ENCODE results near the gene MYOM1. TPM values are rescaled to one million over a fixed set of nuclear protein-coding genes. Genes with fewer than 3 reads are reported as not detected.

Gene MYOM1
- total RNA-seq, 1 experiment from 2014 or later, result 0.26 TPM

DNA sequence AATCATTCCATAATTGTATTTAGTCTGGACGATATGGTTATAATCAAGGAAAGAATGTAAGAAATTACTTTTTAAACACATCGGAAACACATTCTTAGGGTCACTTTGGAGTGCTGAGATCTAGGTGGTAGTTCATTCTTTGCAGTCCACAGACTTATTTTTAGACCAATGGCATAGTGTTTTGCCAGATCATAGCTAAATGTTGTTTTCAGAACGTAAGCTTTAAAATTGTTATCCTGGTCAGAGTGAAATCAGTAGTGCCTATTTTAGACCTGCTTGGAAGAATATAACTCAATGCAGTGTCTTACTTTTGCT is 32.2 kb upstream of the MYOM1 start:
- no peak for DNase-seq (ENCODE audit: low read depth, low spot score)
- in situ Hi-C loops (cut with HindIII; ENCODE audit: low pct_unique_long_range_greater_than_20kb, low sequenced_read_pairs), result no loop called here

DNA sequence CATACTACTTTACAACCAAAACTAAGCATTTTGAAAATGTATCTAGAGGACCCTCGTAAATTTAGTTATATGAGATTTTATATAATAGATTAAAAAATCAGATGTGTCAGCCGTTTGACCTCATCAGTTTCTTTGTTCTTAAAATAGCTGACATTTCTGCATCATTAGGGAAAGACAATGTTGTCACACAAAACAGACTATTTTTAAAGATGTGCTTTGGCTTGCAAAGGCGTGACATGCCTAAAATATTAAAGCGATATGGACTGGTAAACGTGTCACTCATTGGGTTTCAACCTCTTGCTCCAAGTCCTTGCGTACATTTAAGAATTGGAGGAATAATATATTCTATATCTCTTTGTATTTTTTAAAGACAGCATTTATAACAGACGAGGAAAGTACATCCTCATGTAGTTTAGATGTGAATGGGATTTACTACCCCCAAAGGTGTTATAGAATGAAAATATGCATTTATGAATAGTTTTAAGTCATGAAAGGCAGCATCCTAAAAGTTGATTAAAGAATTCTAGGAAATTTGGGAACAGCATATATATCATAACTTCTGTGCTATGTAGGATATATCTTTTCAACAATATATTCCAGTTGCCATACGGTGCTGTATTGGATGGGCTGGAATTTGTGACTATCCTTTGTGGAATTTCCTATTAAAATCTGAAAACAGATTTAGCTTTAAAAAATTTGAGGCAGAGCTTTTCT is 31.6 kb upstream of the MYOM1 start:
- in situ Hi-C loops (cut with HindIII; ENCODE audit: low pct_unique_long_range_greater_than_20kb, low sequenced_read_pairs), result no loop called here

DNA sequence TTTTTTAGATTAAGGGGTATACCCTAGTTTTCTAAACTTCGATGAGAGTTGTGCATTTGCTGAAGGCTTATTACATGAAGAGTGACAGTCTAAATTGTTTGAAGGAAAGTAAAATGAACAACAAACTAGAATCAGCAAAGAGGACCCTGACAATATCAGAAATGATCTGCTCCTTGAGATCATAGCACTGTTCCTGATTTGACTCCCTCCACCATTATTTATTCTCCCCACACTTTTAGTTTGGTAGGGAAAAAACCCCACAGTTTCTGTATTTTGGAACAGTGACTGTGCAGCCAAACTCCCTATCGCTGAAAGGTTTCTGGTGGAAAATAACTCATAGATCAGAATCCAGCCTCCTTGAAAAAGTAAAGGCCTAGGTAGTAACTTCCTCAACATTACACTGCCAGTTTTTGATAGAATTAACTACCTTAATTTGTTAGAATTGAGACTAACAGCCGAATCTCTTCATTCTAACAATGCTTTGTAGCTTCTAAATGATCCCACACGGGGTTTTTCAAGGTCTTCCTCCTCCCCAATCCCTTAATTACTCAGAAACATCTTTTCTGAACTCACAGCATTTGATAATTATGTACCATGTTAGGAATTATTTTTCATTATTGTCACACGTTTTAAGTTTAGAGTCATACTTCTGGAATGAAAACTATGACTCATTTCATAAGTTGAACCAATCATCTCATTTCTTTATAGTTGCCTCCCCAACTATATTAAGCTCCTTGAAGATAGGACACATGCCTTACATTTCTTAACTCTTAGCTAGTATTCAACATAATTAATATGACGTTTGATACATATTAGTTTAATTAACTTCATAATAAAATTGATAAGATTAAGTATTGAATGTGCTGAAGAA is 30.7 kb upstream of the MYOM1 start:
- DNase-seq (ENCODE audit: low read depth, low spot score), result no peak
- in situ Hi-C loops (cut with HindIII; ENCODE audit: low pct_unique_long_range_greater_than_20kb, low sequenced_read_pairs), result no loop called here

More for the DNA sequence above, 31.6 kb upstream of the MYOM1 start:
- DNase-seq (ENCODE audit: low read depth, low spot score), result no peak

DNA sequence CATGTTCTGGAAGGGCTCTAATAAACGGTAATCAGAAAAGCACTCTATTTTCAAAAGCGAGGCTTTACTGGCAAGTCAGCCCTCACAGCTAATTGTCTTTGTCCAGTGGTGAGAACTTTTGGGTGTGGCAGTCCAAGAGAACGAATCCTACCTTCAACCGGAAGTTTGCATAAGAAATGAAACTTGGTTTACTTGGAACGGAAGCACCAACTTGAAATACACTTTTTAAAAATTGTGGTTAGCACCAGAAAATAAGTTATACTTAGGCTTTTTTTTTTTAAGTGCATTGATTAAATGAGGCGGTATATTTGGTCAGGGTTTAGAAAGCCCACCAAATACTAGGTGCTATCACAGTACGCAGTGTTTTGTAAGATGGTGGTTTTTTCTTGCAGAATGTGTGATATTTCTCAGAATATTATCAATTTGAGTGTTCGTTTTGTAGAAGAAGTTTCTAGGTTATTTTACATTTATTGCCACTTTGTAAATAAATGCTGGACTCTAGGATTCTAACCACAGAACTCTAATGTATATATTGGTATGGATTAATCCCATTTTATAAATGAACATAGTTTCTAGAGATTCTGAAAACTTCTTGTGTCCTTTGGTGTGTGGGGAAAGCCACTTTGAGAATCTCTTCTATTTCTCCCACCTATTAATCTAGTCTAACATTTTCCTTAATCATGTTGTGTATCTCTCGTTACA is 29.0 kb upstream of the MYOM1 start:
- DNase-seq (ENCODE audit: low read depth, low spot score), result peak; percentile 53
- in situ Hi-C loops (cut with HindIII; ENCODE audit: low pct_unique_long_range_greater_than_20kb, low sequenced_read_pairs), result no loop called here

DNA sequence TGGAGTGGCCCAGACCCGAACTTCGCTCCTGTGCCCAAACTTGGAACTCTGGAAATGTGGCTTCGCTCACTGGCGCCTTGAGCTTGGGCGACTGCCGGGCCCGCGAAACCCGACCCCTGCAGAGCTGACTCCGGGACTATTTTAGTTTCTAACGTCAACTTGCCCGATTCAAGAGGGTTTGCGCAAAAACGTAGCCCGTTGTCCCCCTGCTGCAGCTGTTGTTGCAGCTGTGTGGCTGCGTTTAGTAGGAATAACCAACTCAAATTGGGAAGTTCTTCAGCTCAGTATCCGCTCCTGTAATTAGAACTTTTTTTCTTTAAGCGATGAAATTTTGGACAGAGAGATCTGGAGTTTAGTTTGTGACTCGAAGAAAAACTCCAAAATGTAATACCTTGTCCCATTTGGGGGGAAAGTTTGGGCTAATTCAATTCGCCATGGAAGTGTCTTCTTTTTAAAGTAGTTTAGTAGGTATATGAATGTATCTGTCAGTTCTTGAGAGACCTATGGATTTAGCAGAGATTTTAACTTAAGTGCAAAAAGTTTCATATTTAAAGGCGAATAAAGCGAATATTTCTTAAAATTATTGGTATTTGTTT is 28.4 kb upstream of the MYOM1 start:
- in situ Hi-C loops (cut with HindIII; ENCODE audit: low pct_unique_long_range_greater_than_20kb, low sequenced_read_pairs), result no loop called here
- DNase-seq (ENCODE audit: low read depth, low spot score), result peak; percentile 34

DNA sequence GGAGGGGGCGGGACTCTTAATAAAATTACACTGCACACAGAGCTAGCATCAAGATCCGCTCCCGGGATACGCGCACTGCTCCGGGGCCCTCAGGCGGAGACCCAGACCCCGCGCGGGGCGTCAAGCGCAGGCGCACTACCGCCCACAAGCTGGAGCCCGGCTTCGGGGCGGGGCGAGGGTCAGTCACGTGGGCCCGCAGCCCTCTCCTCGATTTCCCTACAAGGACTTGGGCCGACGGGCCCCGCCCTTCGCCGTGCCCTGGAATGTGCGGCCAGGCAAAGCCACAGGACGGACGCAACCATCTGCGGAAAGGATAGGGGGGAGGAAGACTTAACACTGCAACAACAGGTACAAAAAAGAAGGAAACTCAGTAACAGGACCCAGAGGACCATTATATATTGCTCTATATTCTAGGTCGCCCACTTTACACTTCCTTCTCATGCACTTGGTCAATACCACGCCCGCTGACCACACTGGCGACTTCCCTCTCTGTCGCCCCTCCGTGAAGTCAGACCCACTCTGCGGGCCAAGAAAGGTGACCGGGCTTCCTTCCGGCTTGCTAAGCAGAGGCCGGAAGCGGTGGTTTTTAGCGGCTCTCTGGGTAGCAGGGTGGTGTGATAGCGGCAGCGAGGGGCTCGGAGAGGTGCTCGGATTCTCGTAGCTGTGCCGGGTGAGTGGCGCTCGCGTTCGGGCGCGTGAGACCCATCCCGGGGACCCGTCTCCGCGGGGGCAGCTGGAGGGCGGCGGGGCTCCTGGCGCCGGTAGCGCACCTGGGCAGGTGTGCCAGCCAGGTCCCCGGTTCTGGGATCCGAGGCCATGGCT is 27.7 kb upstream of the MYOM1 start, which contains the start of gene MYL12A:
Gene MYL12A, plus strand, starts transcription at position 562 of the 822 bp plus-strand sequence. CDS start 5,447 bp downstream, outside the sequence.
- peak; percentile 96 for DNase-seq (ENCODE audit: low read depth, low spot score)
- in situ Hi-C loops (cut with HindIII; ENCODE audit: low pct_unique_long_range_greater_than_20kb, low sequenced_read_pairs), result no loop called here

DNA sequence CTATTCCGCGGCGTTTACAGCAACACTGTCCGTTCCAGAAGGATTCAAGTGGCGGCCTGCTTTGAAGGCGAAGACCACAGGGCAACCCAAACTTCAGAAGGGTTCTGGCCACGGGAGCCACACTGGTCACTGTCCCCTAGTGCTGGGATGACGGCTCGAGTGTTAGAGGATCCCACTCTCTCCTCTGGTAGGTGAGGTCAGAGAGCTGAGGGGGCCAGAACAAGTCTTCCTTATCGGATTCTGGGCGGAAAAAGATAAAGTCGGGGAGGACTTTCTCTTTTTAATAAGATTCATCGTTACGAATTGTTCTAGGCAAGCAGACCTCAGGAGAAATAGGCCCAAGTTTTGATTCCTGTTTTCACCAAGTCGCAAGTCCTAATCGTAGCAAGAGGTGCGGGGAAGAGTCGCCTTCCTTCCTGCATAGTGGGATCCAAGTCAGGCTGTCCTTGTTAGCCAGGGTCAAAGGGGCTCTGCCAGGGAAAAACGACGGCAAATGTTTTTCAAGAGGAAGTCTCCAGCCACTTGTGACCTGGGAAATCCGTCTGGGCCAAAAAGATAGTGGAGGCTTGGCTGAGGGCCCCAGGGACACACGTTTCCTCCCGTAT is 27.0 kb upstream of the MYOM1 start:
- in situ Hi-C loops (cut with HindIII; ENCODE audit: low pct_unique_long_range_greater_than_20kb, low sequenced_read_pairs), result no loop called here
- DNase-seq (ENCODE audit: low read depth, low spot score), result peak; percentile 19

DNA sequence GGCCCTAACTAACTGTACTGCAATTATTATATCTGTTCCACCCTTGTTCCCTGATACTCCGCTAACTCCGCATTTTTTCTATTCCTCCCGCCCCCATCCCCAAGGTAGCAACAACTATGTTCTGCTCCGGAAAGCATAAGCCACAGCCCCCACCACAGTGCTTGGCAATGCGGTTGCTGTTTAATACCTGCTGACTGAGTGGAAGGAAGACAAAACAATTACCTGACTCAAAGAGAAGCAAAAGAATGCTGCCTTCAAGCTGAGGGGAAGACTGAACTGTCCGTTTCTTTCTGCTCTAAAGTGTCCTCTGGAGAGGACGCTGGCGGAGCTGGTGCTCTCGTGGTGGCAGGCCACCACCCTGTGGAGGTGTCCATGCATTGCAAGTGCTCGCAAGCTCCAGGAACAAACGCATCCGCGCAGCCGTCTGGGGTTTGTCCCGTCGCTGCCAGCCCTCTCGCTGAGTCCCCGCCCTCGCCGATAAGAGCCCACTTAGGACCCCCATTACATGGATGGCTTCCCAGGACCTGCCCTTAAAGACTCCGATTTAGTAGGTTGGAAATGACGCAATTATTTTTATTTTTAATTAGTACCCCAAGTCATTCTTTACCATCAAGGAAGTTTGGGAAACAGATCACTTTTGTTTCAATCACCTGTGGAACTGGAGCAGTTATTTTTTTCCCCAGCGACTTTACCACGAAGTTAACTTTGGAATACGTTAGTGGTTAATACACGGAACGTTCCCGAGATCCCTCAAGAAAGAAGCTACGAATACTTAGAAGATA is 26.3 kb upstream of the MYOM1 start:
- DNase-seq (ENCODE audit: low read depth, low spot score), result peak; percentile 88
- in situ Hi-C loops (cut with HindIII; ENCODE audit: low pct_unique_long_range_greater_than_20kb, low sequenced_read_pairs), result no loop called here

DNA sequence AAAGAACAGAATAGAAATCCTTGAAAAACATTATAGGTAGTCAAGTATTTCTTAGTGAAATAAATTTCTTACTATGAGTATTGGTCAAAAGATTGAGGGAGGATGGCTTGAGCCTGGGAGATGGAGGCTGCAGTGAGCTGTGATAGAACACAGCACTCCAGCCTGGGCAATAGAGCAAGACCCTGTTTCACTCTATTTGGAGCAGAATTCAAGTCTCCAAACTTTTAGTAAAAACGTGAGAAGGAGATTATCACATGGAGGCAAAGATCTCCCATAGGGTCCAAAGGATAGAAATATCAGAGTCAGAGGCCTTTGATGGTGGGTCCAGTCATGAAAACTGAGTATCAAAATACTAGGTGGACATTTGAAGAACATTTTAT is 25.4 kb upstream of the MYOM1 start:
- in situ Hi-C loops (cut with HindIII; ENCODE audit: low pct_unique_long_range_greater_than_20kb, low sequenced_read_pairs), result no loop called here
- DNase-seq (ENCODE audit: low read depth, low spot score), result no peak

DNA sequence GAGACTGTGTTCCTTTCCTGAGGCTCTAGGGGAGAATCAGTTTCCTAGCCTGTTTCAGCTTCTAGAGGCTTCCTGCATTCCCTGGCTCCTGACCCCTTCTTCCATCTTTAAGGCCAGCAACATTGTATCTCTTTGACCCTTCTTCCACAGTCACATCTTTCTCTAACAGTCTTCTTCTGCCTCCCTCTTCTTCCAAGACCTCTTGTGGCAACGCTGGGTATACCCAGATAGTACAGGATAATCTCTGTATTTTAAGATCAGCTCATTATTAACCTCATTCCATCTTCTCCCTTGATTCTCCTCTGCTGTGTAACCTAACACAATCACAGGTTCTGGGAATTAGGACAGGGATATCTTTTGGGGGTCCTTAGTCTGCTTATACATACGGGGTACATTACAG is 19.0 kb upstream of the MYOM1 start:
- in situ Hi-C loops (cut with HindIII; ENCODE audit: low pct_unique_long_range_greater_than_20kb, low sequenced_read_pairs), result no loop called here
- DNase-seq (ENCODE audit: low read depth, low spot score), result peak; percentile 39

DNA sequence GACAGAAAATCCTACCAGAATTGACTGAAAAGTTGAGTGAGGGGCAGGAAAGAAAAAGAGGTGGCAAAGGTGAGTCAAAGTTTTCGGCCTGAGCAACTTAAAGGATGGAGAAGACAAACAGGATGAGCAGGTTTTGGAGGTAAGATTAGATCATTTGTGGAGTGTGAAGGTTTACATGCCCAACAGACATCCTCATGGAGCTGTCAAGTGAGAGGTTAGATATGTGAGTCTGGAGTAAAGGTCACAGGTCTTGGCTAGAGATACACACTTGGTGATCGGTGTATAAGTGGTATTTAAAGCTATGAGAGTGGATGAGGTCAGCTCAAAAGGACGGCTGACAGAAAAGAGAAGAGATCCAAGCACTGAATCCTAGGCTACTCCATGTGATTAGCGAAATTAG is 16.7 kb upstream of the MYOM1 start:
- in situ Hi-C loops (cut with HindIII; ENCODE audit: low pct_unique_long_range_greater_than_20kb, low sequenced_read_pairs), result no loop called here
- no peak for DNase-seq (ENCODE audit: low read depth, low spot score)

DNA sequence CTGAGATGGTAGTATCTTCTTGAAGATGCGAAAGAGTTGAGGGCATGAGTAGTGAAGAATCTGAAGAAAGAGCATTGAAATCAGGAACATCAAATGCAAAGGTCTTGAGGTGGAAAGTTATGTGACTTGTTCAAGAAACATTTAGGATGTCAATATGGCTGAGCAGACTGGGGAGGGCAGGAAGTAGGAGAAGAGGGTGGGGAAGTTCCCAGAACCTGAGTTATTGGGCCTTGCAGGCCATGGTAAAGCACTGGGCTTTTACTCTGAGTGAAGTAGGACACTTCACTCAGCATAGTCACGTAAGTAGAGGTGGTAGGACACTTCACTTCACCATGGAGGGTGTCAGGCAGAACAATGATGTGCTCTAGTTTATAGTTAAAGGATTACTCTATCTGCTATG is 16.1 kb upstream of the MYOM1 start:
- in situ Hi-C loops (cut with HindIII; ENCODE audit: low pct_unique_long_range_greater_than_20kb, low sequenced_read_pairs), result no loop called here
- no peak for DNase-seq (ENCODE audit: low read depth, low spot score)

DNA sequence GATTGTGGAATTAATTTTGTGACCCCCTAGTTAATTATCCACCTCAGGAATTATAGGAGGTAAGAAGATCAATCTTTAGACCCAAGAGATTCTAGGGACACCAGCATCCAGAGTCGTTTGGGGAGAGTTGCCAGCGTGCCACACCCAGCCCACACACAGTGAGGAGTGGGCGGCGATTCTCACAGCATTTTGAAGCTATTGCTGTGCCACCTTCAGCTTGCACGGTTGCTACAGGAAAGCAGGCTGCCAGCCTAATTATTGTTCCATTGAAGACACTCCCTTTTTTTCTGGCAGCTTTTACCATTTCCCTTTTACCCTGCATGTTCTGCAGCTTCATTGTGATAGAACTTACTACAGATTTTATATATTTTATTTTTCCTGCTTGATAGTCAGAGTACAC is 14.7 kb upstream of the MYOM1 start:
- no peak for DNase-seq (ENCODE audit: low read depth, low spot score)
- in situ Hi-C loops (cut with HindIII; ENCODE audit: low pct_unique_long_range_greater_than_20kb, low sequenced_read_pairs), result no loop called here

DNA sequence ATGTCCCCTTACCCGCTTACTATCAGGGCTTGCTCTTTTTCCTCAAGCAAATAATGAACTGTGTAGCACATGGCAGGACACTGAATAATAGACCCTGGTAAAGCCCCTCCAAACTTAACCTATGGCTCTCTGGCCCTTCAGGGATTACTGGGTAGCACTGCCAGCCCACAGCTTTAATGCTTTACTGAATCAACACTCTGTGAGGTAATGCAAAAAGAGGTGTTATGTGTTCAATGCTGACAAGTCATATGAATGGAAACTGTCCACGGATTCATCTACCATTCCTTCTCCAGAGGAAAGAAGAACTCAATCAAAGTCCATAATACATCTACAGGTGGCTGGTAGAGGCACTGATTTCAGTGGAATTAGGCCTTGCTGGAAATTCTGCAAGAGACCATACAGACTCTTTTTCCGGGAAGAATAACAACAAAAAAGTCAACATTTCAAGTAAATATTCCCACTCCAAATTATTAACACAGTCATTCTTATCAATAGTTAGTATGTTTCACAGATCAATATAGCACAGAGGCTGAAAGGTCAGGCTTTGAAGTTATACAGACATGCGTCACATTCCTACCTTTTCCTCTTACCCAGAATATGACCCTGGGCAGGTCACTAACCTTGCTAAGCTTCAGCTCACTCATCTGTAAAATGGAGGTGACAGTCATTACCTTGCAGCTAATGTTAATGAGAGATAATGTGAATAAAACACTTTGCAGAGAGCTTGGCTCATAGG is 13.8 kb upstream of the MYOM1 start:
- DNase-seq (ENCODE audit: low read depth, low spot score), result no peak
- in situ Hi-C loops (cut with HindIII; ENCODE audit: low pct_unique_long_range_greater_than_20kb, low sequenced_read_pairs), result no loop called here

DNA sequence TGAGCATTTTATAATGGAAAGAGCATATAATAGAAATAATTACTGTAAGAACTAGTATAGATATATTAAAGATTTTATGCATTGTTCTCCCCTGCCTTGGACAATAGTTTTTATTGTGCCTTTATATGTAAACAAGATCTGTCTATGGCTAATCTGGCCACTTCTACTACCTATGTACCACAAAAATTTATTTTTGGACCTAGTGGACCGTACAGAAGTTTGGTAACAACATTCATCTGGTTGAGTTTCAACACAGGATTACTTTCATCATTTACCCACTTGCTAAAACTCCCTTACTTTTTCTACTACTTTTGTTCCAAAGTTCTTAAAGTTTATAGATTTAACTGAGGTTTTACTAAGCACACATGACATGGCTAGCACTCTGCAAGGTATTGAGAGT is 13.2 kb upstream of the MYOM1 start:
- no peak for DNase-seq (ENCODE audit: low read depth, low spot score)
- in situ Hi-C loops (cut with HindIII; ENCODE audit: low pct_unique_long_range_greater_than_20kb, low sequenced_read_pairs), result no loop called here

Measured in SK-MEL-5 (cell line).